OCI-LY3 (cell line): ENCODE results near the gene SERPING1.

Experiments used
- EZH2phosphoT487 ChIP-seq: fragments of 200-600 bp; shearing (Covaris generic); IDR thresholded peaks from 2 replicates; pipeline ENCODE4 v1.6.1; 2018; ENCODE audit warnings: antibody characterized with exemption, mixed run types, low read depth
- TF ChIP-seq, protein P1 (sequence below): fragments of 200-600, 300-600 bp; sonication (generic); IDR thresholded peaks from 2 replicates; pipeline ENCODE4 v1.5.1; 2014; ENCODE audit warnings: antibody characterized with exemption, low read length, low read depth

DNA sequence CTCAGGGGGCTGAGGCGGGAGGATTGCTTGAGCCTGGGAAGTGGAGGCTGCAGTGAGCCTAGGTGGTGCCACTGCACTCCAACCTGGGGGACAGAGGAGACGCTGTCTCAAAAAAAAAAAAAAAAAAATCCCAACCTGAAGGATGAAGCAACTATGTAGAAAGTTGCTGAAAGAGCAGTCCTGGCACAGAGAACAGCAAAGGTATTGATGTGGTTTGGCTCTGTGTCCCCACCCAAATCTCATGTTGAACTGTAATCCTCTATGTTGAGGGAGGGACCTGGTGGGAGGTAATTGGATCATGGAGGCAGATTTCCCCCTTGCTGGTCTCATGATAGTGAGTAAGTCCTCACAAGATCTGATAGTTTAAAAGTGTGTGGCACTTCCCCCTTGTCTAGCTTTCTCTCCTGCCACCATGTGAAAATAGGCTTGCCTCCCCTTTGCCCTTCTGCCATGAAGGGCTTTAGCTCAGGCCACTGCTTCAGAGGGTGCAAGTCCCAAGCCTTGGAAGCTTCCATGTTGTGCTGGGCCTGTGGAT lies 10.7 kb upstream of the SERPING1 start:
- TF ChIP-seq, protein P1, sequence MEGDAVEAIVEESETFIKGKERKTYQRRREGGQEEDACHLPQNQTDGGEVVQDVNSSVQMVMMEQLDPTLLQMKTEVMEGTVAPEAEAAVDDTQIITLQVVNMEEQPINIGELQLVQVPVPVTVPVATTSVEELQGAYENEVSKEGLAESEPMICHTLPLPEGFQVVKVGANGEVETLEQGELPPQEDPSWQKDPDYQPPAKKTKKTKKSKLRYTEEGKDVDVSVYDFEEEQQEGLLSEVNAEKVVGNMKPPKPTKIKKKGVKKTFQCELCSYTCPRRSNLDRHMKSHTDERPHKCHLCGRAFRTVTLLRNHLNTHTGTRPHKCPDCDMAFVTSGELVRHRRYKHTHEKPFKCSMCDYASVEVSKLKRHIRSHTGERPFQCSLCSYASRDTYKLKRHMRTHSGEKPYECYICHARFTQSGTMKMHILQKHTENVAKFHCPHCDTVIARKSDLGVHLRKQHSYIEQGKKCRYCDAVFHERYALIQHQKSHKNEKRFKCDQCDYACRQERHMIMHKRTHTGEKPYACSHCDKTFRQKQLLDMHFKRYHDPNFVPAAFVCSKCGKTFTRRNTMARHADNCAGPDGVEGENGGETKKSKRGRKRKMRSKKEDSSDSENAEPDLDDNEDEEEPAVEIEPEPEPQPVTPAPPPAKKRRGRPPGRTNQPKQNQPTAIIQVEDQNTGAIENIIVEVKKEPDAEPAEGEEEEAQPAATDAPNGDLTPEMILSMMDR, result no peak
- no peak for TF ChIP-seq EZH2phosphoT487
